Measurements from ENCODE around the gene CEACAM20. TPM values are rescaled to one million over a fixed set of nuclear protein-coding genes. Genes with fewer than 3 reads are reported as not detected.
A peak's percentile ranks its signal among the peaks of the same experiment; 100 is the strongest.
"Not testable (repeated sequence)": the region's sequence is repeated elsewhere in the genome, so short reads cannot be mapped to it uniquely, and the experiment has no call there.

The CEACAM20 gene
- total RNA-seq (2014; rRNA removed; shearing (Covaris generic)): not detected in 2 replicates

- no peak for DNase-seq (ENCODE audit: low spot score)
Measured at GRCh38 chr19:44529536-44529935, at the start of gene CEACAM20. Gene CEACAM20, minus strand, starts transcription at chr19:44529675. Its CDS starts 166 bp downstream, at chr19:44529509.

DNA sequence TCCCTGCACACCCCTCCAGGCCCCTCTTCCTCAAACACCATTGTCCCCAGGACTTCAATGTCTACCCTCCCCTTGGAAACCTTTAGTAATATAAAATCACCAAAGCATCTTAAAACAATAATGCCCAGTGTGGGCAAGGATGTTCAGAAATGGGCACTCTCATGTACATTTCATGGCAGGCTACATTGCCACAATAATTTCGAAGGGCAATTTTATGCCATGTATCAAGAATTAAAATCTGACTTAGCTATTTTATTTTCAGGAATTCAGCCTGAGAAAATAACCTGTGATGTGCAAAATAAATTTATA lies 48.0 kb upstream of the CEACAM20 start:
- no peak for DNase-seq (ENCODE audit: low spot score)

DNA sequence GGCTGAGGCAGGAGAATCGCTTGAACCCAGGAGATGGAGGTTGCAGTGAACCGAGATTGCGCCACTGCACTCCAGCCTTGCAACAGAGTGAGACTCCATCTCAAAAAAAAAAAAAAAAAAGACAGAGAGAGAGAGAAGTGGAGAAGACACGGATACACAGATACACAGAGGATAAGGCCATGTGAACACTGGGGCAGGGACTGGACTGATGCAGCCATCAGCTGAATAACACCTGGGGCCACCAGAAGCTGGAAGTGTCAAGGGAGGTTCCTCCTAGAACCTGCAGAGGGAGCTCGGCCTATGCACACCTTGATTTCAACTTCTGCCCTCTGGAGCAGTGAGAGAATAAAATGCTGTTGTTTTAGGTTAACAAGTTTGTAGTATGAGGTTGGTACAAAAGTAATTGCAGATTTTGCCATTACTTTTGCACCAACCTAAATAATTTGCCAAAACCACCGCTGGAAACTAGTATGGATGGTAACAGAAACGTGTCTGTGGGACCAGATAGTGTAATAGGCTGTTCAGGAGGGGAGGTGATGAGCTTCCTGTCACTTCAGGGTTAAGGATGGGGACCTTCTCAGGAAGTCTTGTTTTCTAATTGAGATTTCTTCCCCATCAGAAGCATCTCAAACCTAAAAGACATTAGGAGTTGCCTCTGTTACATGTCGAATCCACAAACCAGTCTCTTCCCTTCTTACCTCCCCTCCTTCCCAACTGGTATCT lies 47.5 kb upstream of the CEACAM20 start:
- DNase-seq (ENCODE audit: low spot score): peak; percentile 16

DNA sequence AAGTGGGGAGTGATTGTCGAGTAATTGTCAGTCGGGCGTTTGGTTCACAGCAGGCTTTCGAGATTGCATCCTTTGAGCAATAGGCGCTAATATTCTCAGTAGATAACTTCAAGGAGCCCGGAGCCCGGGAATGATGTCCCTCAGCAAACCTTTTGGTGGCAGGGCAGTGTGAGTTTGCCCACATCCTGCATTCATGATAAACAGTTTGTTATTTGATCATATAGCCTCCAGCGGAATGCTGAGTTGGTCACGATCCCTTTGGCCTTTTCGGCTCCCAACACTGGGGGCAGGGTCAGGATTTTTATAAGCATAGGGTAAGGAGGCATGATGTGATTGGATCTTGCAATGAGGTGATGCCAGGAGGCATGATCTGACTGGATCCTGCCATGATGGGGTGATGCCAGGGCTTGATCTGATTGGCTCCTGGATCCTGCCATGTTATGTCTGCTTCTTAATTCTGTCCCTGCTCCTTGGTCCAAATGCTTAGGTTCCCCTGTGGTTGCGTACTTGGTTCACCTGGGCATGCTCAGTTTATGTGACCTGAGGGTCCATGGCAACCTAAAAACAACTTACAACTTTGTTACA lies 45.7 kb upstream of the CEACAM20 start:
- peak; percentile 92 for DNase-seq (ENCODE audit: low spot score)

- DNase-seq (ENCODE audit: low spot score): no peak
Measured at GRCh38 chr19:44574186-44574950, 44.9 kb upstream of the CEACAM20 start.

DNA sequence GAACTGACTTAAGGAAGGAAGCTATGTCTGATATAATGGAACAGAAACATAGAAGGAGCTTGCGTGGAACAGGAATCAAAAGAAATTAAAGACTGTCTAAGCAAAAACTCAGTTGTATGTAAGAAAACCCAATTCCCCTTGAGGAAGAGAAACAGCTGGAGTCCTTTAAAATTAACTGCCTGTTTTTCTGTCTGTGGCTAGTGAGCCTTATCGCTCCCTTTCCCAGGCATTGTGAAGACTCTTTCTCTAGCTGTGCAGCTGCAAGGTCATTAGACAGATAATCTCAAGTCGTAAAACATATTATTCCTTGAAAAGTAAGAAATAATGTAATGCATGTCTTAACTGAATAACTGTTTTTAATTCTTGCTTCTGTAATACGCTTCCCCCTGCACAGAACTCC lies 44.2 kb upstream of the CEACAM20 start:
- DNase-seq (ENCODE audit: low spot score): no peak

DNA sequence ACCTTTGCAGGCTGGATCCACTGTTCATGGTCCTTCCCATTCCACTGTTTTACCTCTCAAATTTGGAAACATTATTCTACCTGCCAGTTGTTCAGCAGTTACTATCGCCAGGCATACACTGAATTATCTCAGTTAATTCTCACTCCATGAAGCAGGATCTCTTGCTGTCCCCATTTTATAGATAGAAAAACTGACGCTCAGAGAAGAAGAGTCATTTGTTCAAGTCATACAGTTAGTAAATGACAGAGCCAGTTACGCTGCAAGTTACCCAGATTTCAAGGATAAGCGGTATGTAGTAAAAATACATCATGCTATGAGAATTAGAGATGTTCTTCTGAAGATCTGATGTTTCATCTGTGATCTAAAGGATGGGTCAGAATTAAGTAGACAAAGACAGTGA lies 43.7 kb upstream of the CEACAM20 start:
- DNase-seq (ENCODE audit: low spot score): no peak

DNA sequence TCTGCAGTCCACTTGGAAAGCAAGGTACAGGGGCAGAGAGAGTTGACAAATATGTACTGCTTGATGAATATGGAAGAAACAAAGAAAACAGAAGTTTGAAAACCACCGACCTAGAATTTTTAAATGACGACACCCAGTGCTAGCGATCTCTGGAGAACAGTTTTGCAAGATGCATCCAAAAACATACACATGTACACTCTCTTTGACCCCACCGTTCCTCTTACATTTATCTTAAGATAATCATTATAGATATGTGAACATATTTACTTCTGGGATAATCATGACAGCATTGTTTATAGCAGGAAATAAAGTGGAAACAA lies 43.1 kb upstream of the CEACAM20 start:
- DNase-seq (ENCODE audit: low spot score): no peak

DNA sequence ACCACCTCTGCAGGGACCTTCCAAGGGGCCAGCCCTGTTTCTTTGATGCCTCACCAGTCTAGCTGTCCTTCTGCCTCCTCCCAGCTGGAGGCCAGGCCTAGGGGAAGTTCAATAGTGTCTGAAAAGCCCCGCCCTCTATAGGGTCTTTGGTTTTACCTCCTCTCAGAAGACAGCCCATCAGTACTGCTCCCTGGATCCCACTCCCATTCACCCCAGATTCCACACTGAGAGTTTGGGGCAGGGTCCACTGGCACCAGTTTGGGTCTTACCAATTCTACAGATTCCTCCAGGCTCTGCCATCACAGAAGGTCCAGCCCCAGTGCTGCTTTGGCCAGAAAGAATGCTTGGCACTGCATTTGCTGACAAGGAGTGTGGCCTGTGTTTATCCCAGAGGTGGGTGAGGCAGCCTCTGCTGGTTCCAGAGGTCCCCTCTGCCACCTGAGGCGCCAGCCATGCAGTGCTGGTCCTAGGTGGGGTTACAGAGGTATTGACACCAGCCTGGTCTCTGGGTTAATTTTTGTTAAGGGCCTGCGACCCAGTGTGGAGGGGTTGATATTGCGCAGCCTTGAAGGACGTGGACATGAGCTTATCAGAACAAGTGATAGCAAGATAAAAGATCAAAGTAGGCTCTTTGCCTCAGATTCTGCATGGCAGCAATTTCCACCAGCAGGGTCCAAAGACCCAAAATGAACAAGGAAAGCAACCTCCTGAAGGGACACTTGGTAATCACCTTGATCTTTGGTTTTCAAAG lies 42.5 kb upstream of the CEACAM20 start:
- DNase-seq (ENCODE audit: low spot score): no peak

DNA sequence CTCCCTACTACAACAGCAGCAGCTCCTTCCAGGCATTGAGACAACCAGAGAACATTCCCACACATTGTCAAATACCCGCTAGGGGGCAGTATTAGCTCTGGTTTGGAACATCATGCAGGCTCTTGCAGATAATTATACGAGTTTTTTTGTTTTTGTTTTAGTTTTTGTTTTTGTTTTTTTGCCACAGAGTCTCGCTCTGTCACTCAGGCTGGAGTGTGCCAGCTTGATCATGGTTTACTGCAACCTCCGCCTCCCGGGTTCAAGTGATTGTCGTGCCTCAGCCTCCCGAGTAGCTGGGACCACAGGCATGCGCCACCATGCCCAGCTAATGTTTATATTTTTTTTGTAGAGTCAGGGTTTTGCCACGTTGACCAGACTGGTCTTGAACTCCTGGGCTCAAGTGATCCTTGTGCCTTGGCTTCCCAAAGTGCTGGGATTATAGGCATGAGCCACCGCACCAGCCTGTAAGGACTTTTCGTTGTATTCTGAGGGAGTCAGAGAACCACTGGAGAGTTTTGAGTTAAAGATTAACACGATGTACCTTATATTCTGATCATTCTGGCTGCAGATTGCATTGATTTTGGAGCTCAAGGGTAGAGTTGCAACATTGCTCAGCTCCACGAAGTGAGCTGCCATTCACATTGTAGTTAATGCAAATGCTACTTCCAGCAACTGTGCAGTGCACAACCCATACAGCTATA lies 41.7 kb upstream of the CEACAM20 start:
- DNase-seq (ENCODE audit: low spot score): peak; percentile 39

DNA sequence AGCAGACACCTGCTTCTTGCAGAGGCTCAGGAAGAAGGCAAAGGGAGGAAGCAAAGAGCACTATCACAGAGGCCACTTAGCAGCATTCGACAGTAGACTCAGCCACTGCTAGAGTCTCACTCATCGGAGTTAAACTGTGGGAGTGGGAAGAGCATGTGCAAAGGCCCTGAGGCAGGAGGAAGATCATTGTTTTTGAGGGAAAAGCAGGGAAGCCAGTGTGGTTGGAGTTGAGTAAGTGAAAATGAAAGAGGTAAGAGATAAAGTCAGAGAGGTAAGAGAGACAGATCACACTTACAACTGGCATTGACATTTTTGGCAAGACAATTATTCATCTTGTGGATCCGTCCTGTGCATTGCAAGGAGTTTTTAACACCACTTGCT lies 41.1 kb upstream of the CEACAM20 start:
- DNase-seq (ENCODE audit: low spot score): no peak

- no peak for DNase-seq (ENCODE audit: low spot score)
Measured at GRCh38 chr19:44567745-44568144, 38.3 kb upstream of the CEACAM20 start.

DNA sequence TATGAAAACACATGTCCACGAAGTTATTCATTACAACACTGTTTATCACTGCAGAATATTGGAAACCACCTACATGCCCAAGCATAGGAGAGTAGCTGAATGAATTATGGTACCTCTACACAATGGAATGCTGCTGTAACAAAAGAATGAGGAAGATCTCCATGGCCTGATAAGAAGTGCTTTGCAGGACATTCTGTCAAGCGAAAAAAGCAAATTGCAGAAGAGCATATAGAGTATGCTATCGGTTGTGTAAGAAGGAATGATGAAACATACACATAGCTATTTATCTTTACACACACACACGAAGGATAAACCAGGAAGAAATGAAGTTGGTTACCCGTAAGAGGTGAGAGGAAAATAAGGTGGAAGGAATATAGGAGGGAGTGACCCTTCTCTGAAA lies 37.5 kb upstream of the CEACAM20 start:
- DNase-seq (ENCODE audit: low spot score): no peak

GRCh38 chr19:44563086-44563655 lies 33.7 kb upstream of the CEACAM20 start:
- not testable (repeated sequence) for DNase-seq (ENCODE audit: low spot score)

DNA sequence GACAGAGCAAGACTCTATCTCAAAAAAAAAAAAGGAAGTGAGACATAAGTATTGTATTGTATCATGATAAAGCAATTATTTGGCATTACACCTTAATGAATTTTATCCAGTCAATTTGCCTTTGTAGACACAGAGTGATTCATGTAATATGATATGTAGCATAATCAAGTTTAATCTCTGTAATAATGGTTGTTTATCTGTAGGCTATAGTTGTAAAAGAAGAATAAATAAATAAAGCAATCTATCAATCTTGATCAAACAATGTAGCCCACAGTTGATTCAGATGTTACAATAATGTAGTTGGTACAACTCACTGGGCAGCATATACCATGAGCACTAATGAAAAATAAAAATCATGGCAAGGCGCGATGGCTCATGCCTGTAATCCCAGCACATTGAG lies 28.5 kb upstream of the CEACAM20 start:
- no peak for DNase-seq (ENCODE audit: low spot score)

DNA sequence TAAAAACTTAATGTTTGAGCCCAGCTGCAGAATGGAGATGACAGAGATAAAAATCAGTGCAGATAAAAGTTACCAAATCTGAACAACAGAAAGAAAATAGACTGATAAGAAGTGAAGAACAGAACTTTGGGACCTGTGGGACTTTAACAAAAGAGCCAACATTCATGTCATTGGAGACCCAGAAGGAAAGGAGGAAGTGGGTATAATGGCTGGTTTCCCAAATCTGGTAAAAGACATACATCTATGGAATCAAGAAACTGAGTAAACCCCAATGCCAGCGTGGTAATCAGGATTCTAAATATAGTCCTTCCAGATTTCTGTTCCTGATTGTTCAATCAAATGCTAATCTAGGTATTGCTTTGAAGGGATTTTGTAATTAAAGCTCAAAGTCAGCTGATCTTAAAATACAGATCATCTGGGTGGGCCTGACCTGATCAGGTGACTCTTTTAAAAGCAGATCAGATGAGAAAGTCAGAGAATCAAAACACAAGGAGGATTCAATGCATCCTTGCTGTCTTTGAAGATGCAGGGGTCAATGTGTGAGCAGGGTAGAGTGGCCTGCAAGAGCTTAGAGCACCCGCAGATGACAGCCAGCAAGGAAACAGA lies 25.3 kb upstream of the CEACAM20 start:
- no peak for DNase-seq (ENCODE audit: low spot score)

DNA sequence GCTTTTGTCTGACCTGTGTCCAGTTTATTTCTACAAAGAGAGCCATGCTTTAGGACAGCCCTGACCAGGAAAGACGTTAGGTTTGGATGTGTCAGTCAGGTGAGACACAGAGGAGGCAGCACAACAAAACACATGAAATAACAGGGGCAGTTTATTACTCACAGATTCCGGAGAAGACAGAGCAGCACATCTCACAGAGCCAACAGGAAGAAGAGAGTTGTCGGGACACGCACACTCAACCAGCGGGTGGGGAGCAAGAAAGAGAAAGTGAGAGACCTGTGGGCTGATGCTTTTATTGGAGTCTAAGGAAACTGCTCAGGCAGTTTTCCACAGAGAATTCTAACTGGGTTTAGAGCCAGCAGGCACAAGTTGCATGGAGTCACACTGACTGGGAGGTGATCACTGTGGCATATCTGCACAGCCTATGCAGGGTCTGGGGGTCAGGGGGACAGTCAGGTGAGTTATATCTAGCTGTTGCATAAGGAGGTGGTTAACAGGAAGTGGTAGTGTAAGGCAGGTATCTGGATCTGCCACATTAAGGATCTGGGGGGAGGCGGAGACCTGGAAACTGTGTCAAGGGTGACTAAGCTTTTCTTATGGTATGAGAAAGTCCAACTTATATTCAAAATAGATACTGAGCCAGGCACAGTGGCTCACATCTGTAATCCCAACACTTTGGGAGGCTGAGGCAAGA lies 24.1 kb upstream of the CEACAM20 start:
- no peak for DNase-seq (ENCODE audit: low spot score)

GRCh38 chr19:44552324-44552723 lies 22.8 kb upstream of the CEACAM20 start:
- peak; percentile 59 for DNase-seq (ENCODE audit: low spot score)

DNA sequence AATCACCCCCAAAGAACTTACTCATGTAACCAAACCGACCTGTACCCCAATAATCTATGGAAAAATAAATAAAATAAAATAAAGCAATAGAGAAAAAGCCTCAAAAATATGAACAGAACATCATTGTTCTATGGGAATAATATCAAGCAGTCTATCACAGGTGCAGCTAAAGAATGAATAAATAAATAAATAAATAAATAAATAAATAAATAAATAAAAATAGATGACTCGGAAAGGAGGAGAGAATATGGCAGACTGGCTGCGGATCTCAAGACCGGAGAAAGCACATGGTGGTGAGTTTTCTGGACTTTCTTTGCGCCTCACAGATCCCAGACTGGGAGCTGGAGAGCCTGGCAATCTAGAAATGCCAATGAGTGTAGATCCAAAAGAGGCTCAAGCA lies 22.4 kb upstream of the CEACAM20 start:
- DNase-seq (ENCODE audit: low spot score): no peak

DNA sequence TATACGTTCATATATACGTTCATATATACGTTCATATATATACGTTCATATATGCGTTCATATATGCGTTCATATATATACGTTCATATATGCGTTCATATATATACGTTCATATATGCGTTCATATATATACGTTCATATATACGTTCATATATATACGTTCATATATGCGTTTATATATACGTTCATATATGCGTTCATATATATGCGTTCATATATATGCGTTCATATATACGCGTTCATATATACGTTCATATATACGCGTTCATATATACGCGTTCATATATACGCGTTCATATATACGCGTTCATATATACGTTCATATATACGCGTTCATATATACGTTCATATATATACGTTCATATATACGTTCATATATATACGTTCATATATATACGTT lies 21.5 kb upstream of the CEACAM20 start:
- DNase-seq (ENCODE audit: low spot score): not testable (repeated sequence)

- no peak for DNase-seq (ENCODE audit: low spot score)
Measured at GRCh38 chr19:44549507-44549906, 20.0 kb upstream of the CEACAM20 start.

Data from H4 (cell line).